ENCODE results near the gene DCBLD1.

Gene DCBLD1

DNA sequence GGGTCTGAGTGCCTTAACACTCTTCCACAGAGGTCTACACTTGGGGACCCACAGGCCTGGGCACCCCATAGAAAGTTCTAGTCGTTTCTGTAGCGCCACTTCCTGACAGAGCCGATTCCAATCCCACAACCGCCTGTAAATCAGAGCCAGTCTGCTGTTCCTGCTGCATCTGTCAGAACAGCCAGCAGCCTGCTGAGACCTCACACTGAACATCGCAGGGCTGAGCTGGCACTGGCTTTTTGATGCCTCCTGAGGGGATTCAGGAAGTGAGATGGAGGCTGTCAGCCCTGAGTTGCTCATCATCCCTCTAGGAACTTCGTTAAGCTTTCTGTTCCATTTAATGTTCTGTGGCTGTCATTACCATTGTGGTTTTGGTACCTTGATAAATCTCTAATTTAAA, 48.9 kb downstream of the DCBLD1 start:
- no peak for DNase-seq (ENCODE audit: low spot score)

DNA sequence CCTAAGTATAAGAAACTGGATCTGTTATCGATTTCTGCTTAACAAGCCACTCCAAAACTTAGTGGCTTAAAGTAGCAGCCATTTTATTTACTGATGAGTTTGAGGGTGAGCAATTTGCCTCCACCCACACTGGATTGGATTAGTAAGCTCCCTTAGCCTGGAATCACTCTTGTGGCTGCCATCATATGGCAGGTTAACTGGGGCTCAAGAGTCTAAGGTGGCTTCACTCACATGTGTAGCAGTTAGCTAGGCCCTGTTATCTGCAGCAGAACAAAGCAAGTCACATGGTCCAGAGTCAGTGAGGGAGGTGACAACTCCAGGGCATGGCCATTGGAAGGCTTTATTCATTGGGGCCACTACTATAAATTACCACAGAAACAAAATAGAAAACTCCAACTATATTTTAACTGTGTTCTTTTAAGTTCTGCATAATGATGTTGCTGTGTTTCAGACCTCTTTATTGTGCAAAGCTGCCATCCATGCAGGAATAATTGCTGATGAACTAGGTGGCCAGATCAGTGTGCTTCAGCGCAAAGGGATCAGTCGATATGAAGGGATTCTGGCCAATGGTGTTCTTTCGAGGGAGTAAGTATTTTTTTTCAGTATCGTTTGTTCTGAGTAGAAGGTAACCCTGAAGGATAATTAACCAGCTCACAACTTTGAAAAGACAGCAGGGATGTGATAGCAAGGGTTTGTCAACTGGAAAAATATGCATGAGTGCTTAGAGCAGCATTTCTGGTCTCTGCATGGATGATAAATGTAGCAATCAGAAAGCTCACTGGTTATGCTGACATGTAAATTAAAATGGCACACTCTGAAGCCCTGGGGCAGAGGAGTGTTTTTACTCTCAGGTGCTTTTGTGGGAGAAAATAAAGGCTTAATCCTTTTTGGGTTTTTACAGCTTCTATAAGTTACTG, 49.6 kb downstream of the DCBLD1 start:
- no peak for DNase-seq (ENCODE audit: low spot score)

DNA sequence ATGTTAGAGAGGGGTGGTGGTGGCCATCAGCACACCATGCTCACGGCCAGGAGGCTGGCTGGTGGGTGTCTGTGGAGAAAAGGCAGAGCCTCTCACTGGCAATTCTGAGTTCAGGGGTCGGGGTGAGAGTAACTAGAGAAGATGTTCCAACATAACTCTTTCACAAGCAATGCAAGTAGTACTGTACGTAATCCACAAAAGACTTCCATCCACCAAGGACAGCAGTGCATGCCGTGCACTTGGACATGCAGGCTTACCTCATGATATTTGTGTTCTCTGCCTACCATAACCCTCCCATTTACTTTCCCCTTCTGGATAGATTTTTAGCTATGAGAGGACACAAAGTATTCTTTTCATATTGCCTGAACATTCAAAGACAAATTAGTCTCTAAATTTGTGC, 51.3 kb downstream of the DCBLD1 start:
- DNase-seq (ENCODE audit: low spot score): no peak

DNA sequence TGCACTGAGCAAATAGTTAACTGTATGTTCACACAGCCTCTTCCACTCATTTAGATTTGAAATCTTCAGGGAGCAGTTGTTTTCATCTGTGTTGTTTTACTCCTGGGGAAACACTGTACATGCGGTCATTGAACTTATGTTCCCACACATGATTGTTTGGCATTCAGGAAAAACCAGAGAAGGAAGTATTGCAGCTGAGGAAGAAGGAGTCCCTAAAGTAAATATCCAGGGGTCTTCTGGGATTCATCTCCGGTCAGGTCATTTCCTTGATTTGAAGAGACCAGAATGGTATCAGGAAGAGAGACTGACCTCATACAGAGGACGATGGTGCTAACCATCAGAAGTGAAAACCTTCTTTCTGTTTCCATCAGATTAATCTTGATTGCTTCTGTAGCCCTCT, 52.5 kb downstream of the DCBLD1 start:
- no peak for DNase-seq (ENCODE audit: low spot score)

DNA sequence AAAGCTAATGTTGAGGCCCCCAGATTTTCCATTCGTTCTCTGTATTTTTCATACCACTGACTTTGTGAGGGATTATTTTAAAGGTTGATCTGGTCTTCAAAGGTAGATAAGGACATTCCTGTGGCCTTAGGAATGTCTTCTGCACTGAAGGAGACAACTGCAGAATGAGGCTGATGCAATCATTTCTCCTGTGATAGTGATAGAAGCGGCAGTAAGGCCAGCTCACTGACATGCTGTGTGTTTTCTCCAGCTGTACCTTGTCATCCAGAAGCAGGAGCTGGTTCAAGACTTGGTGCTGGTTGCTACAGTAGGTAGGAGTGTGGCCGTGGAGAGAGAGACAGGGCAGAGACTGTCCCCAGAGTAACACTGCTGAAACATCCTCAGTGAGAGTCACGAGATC, 53.8 kb downstream of the DCBLD1 start:
- DNase-seq (ENCODE audit: low spot score): no peak

DNA sequence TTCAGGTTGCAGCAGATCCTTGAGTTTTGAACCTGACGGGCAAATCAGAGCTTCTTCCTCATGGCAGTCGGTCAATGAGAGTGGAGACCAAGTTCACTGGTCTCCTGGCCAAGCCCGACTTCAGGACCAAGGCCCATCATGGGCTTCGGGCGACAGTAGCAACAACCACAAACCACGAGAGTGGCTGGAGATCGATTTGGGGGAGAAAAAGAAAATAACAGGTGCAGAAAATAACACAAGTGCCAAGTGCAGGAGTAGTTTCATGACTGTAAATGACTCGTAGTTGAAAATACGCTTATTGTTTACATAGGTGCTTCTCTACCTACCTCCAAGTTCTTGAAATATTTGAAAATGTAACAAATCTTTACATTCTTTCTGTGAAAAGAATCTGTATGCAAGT, 56.1 kb downstream of the DCBLD1 start:
- no peak for DNase-seq (ENCODE audit: low spot score)

DNA sequence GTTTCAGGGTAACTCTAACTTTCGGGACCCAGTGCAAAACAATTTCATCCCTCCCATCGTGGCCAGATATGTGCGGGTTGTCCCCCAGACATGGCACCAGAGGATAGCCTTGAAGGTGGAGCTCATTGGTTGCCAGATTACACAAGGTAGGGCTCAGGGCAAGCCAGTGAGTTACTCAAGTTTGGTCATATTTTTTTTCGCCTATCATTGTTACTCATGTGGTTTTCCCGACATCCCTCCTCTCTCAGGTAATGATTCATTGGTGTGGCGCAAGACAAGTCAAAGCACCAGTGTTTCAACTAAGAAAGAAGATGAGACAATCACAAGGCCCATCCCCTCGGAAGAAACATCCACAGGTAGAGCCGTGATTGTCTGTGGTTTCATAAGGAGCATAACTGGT, 58.2 kb downstream of the DCBLD1 start:
- no peak for DNase-seq (ENCODE audit: low spot score)

DNA sequence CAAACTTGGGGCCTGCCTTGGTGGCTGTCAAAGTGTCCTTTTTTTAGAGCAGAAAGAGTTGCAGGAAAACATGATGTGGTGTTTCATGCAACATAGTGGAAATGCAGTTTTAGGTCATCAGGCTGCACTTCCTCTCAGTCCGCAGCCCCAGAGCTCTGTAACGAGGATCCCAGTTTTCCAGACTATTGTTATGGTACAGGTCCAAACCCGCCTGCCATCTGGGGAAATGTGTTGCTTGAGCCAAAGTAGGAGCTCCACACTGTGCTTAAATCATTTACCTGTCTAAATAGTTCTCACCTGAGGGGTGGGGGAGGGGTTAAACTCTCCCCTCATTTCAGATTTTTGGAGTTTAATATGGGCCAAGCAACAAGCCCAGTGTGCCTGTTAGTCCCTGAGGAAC, 60.0 kb downstream of the DCBLD1 start:
- no peak for DNase-seq (ENCODE audit: low spot score)

DNA sequence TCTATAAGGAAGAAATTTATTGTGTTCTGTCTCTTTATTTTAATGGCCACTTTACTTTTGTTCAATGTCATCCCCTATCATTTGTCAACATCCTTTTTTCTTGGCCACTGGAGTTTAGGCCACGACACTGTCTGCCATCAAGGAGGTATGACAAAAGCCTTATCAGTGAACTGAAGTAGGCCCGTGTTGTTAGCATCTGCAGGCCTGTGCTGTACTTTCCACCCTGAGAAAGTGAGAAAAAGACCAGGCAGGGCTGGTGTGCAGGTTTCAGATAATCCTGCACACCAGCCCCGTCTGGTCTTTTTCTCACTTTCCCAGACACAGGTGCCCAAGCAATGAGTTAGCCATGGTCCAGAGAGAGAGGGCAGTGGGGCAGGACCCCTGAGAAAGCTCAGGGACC, 62.2 kb downstream of the DCBLD1 start:
- no peak for DNase-seq (ENCODE audit: low spot score)

DNA sequence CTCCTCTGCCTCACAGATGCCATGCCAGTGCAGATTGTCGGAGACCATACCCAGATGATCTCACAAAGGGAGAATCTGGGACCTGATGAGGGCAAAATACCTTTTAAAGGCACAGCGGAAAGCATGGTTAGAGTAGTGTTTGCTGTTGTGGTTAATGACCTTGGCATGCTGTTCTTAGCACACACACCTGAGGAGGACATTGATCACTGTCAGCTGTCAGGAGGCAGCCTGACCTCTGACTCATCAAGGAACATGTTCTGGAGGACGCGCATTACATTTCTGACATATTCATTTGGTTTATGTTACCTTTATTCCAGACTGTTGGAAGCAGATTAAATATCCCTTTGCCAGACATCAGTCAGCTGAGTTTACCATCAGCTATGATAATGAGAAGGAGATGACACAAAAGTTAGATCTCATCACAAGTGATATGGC, 62.7 kb downstream of the DCBLD1 start:
- no peak for DNase-seq (ENCODE audit: low spot score)

DNA sequence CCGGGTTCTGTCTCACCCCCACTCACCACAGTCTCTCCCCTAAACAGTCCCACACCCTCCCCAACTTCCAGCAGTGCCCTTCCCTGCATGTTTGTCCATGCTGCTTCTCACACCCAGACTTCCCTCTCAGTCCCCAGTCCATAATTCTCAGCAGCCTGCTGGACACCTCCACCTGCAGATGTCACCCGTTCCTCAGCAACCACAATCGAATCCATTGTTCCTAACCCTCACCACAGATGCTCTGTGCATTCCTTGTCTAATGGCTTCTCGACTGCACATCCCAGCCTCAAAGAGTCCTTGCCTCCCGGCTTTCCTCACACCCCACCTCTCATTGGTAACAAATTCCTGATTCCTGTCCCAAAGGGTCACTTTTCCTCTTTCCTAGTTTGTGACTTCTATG, 64.2 kb downstream of the DCBLD1 start:
- no peak for DNase-seq (ENCODE audit: low spot score)

DNA sequence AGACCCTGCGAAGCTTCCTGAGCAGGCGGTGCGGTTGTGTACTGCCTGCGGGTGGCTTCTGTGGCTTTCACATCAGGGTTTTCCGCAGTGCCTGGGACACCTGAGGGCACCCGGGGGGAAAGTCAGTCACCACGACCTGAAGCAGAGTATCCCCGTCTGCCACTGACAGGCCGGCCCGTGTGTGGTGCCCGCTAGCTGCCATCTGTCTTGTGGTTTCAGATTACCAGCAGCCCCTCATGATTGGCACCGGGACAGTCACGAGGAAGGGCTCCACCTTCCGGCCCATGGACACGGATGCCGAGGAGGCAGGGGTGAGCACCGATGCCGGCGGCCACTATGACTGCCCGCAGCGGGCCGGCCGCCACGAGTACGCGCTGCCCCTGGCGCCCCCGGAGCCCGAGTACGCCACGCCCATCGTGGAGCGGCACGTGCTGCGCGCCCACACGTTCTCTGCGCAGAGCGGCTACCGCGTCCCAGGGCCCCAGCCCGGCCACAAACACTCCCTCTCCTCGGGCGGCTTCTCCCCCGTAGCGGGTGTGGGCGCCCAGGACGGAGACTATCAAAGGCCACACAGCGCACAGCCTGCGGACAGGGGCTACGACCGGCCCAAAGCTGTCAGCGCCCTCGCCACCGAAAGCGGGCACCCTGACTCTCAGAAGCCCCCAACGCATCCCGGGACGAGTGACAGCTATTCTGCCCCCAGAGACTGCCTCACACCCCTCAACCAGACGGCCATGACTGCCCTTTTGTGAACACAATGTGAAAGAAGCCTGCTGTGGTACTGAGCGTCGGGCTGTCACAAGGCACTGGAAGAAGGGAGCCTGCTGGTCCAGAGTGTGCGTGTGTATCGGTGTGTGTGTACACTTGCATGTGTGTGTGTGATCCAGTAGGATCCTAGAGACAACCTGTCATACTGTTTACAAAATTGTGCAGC, 65.5 kb downstream of the DCBLD1 start:
- peak; percentile 81 for DNase-seq (ENCODE audit: low spot score)

DNA sequence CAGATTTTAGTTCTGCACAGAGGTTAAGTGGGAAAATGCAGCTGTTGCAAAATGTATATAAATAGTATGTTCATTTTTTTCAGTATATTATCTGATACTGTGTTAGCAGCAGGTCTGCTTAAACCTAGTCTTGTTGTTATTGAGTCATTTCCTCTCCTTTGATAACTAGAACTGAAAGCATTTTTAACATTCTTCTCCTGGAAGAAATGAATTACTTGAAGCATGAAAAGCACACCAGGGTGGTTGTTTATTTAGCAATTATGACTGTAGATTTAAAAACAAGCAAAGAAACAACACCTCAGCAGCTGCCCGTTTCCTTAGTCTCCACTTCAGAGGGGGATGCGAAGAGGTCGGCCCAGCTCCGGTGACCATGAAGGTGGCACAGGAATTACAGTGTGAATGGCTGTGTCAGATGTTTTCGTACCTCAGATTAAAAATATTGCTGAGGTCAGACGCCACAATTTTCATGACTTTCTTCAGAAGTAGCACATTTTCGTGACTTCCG, 66.4 kb downstream of the DCBLD1 start:
- no peak for DNase-seq (ENCODE audit: low spot score)

DNA sequence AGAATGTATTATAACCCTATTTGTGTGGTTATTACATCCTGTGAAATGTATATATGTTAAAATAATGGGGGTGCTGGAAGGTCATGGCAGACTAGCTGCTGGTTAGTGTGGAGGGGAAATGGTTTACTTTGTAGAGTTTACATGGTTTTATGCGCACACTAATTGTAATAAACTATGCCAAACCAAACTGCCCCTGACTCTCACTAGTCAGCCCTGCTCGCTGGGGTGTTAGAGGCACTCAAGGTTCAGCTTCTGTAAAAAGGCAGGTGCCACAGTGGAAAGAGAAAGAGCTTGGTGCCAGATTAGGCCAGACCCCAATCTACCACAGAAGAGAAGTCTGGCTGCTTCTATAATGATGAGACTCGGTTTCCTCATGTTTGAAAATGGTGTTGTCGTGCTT, 67.1 kb downstream of the DCBLD1 start:
- no peak for DNase-seq (ENCODE audit: low spot score)

DNA sequence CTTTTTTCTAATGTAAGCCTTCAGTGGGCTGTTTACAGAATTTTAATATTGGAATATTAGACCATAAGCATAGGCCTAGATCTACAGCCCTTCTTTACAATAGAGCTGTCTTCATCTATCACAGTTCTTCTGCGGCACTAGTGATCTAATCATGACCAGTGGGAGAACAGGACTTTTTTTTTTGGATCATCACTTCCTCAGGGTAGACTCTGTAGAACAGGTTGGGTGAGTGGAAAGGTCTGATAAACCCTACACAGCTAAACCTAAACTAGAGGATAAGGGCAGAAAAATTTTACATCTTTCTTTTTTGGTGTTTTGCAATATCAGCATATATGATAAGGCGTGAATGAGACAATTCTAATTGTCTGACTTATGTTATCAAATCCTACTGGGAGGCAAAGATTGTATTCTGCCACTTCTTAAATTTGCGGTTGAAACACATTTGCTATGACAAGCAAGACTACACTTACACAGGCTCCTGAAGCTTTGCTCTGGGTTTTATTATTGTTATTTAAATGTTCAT, 67.7 kb downstream of the DCBLD1 start:
- DNase-seq (ENCODE audit: low spot score): no peak

DNA sequence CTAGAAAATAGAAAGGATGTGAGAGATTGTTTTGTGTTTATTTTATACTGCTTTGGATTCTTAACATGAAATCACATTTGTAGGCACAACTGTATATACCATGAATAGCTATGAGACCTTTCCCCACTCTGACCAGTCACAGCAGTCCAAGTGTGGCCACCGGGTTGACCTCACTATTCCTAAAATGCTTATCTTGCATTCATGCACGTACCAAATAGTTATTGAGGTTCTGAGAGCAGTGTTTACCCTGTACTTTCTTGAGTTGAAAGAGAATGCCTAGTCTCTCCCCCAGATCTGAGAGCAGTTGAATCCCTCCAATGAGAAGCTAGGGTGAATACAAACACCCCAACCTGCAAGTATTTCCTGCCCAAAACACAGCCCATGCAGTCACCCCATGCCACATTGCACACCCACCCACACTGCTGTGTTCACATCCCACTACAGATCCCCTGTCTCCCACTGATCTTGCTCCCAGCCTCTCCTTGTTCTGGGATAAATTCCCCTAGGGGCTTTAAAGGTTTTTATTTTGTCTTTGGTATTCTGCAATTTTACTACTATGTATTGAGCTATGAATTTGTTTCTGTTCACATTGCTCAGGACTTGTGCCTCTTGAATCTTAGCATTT, 68.3 kb downstream of the DCBLD1 start:
- DNase-seq (ENCODE audit: low spot score): no peak

DNA sequence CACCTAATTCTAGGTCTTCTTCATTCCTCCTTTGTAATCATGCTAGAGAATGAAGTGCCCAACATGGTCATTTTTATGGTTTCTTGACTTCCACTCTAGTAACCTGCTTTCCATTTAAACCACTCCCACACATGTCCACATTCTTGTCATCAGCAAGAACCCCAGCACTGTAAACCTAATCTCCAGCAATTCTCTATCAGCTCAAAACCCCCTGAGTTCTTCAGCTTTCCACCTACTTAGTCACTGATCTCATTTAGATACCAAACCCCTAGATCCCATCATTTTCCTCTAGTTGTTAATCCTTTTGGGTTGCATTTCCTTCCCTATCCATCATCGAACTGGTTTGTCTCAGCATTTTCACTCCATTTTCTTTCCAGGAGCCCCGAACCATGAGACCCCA, 70.1 kb downstream of the DCBLD1 start:
- DNase-seq (ENCODE audit: low spot score): no peak

DNA sequence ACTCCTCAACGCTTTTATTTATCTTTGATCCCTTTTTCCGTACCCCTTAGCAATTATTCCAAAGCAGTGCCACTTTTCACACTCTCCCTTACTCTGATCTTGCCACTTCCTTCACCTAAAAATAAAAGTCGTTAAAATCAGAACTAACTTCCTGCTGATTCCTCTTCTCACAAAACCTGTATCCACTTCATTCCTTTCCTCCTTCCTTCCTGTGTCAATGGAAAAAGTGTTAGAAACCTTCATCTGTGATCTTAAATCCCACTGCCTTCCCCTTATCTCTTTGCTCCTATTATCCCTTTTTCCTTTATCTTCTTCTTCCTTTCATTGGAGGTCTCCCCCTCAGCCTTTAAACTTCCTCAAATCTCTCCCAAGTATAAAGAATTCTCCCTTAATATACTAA, 70.7 kb downstream of the DCBLD1 start:
- DNase-seq (ENCODE audit: low spot score): no peak

DNA sequence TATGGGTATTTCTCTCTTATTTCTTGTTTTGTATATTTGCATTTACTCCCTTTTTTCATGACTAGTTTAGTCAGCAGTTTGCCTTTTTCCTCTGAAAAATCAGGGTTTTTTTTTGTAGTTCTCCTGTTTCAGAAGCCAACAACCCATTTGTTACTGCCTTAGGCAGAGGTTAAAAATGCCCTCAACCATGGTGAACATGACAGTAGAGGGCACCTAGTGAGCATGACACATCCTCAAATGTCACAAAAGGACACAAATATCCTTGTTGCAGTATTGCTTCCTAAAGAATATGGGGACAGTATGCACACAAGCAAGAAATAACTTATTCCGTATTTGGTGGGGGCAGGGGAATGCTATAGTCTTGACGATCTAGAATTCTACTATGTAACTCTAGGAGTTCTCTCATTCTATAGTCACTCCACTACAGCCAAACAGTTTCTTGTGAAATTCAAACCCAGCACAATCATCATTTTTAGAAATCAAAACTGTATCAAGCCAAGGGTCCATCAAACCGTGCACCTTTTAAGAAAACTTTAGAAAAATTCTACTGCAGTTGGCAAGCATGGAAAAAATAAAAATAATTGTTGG, 72.9 kb downstream of the DCBLD1 start:
- DNase-seq (ENCODE audit: low spot score): no peak

DNA sequence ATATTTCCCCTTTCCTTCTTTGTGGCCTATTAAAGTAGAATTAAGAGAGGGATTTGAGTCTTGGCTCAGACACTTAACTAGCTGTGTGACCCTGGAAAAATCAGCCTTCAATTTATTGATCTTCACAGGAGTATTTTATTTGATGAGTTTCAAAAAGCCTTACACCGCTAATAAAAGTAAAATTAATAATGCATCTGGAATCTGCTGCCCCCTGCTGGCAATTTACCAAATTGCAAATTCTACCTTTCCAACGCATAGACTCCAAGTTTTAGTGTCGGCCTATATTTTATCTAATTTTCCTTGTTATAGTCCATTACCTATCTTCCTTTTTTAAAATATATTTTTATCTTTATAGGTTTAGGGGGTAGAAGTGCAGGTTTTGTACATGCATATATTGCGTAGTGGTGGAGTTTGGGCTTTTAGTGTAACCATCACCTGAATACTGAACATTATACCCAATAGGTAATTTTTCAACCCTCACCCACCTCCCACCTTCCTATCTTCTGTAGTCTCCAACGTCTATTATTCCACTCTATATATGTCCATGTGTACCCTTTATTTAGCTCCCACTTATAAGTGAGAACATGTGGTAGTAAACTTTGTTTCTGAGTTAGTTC, 73.5 kb downstream of the DCBLD1 start:
- peak; percentile 61 for DNase-seq (ENCODE audit: low spot score)

DNA sequence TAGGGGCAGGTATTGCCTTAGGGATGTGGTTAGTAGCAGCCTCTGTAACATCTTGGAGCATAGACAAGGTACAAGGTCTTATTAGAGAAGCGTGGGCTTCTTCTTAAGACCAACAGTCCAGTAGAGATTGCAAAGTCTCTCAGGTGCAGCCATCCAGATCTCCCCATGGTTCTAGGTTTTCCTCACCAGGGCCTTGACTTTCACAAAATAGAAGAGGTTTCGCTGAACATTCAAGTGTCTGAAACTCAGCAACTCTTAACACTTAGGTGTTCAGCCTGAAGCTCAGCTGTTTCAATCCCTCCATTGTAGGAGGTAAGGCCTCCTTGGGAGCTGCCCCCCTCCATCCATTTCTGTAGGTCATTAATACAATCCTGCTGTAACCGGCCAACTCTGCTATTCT, 75.5 kb downstream of the DCBLD1 start:
- DNase-seq (ENCODE audit: low spot score): no peak
